ENCODE results near the gene KCNE3.

KCNE3 gene, protein sequence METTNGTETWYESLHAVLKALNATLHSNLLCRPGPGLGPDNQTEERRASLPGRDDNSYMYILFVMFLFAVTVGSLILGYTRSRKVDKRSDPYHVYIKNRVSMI

DNA sequence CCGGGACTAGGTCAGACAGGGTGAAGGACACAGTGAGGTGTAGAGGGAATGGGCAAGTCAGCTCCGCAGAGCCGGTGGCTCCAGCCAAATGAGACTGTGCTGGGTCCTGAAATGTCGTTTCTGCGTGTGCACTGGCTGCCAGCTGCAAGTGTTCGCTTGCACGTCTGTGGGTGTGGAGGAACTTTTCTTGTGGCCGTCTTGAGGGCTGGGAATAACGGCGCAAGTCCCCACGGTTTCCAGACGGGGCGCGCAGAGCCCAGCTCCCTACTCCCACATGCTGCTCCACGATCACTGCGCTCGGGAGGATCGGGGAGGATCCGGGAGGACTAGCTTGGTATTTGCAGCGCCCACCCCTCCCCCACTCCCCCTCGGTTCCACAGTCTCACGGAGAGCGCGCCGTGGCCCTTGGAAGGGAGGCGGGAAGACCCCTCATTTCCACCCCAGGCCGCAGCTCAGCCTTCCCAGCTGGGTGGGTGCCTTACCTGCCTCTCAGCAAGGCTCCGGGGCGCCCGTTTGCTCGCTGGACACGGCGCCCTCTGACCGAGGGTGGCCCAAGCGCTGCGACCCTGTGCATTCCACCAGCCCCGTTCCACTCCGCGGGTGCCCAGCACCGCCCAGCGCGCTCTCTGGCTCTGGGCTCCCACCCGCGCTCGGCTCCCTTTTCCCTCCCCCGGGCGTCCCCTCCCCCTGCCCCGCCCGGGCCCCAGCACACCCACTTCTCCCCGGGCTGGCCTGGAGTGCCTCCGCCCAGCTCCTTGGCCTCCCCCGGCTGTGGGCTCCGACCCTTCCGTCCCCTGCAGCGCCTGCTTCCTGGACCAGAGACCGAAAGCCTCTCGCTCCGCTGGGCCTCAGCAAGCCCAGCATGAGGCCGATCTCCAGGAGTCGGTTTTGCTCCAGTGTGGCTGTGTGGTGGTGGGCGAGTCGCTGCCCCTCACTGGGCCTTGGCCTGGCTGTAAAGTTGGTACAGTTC is at the start of gene KCNE3:
KCNE3 (minus strand) TSS at position 634 of the 970 bp plus-strand sequence. CDS start 9,986 bp downstream, outside the sequence.
- in situ Hi-C loops (cut with MboI; ENCODE audit: low sequenced_read_pairs) = loop anchor here (25.0 kb wide), 1 partner anchor 505 kb away; the partner anchor contains the start of gene DNAJB13

- in situ Hi-C loops (cut with MboI; ENCODE audit: low sequenced_read_pairs) = no loop called here
Measured at GRCh38 chr11:74507582-74507981, 40.2 kb upstream of the KCNE3 start.

- in situ Hi-C loops (cut with MboI; ENCODE audit: low sequenced_read_pairs) = no loop called here
Measured at GRCh38 chr11:74506823-74507222, 39.5 kb upstream of the KCNE3 start.

- in situ Hi-C loops (cut with MboI; ENCODE audit: low sequenced_read_pairs) = no loop called here
Measured at GRCh38 chr11:74505911-74506310, 38.6 kb upstream of the KCNE3 start.

GRCh38 chr11:74504100-74504691 is 36.8 kb upstream of the KCNE3 start:
- in situ Hi-C loops (cut with MboI; ENCODE audit: low sequenced_read_pairs) = no loop called here

DNA sequence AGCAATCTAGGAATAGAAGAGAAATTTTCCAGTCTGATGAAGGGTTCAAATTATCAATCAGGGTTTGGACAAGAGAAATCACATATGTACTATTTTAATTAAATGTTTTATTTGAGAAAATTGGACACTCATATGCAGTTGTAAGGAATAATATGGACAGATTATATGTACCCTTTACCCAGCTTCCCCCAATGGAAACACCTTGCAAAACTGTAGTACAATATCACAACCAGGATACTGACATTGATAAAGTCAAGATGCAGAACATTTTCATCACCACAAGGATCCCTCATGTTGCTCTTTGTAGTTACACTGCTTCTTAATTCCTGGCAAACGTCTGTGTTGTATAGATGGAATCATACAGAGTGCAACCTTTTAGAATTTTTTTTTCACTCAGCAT is 27.6 kb upstream of the KCNE3 start:
- in situ Hi-C loops (cut with MboI; ENCODE audit: low sequenced_read_pairs) = no loop called here

GRCh38 chr11:74493791-74494630 is 26.7 kb upstream of the KCNE3 start:
- in situ Hi-C loops (cut with MboI; ENCODE audit: low sequenced_read_pairs) = no loop called here

GRCh38 chr11:74492974-74493790 is 25.8 kb upstream of the KCNE3 start, which contains the start of gene LIPT2:
Gene LIPT2, minus strand, starts transcription at chr11:74493724. Its CDS starts 21 bp downstream, at chr11:74493703.
- in situ Hi-C loops (cut with MboI; ENCODE audit: low sequenced_read_pairs) = no loop called here

GRCh38 chr11:74492084-74492483 is 24.7 kb upstream of the KCNE3 start:
- in situ Hi-C loops (cut with MboI; ENCODE audit: low sequenced_read_pairs) = no loop called here

DNA sequence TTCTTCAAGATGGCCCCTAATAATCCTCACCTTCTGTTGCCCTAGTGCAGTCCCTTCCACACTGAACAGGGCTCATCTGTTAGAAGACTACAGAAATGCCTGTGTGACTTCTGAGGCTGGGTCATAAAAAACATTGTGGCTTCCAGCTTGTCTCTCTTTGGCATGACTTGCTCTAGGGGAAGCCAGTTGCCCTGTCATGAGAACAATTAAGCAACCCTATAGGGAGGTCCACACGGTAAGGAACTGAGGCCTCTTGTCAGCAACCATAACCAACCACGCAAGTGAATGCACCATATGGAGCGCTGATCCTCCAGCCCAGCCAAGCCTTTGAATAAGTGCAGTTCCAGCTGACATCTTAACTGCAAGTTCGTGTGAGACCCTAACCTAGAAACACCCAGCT is 23.6 kb upstream of the KCNE3 start:
- in situ Hi-C loops (cut with MboI; ENCODE audit: low sequenced_read_pairs) = no loop called here

GRCh38 chr11:74487875-74488274 is 20.5 kb upstream of the KCNE3 start:
- in situ Hi-C loops (cut with MboI; ENCODE audit: low sequenced_read_pairs) = no loop called here

DNA sequence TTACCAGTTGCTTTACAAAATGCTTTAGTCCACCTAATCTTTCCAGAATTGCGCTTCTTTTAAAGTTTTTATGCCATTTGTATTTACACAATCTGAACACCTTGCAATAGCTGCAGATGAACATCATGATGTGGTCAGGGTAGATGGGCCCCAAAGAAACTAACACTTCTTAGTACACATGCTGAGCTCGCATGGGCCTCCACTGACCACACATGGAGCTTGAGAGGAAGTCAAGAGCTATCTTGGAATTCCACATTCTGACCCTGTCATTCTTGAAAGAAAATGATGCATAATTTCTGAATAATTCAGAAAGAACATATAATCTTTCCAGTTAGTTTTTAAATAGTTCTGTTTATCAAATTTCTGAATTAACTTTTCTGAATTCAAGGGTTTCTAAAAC is 18.5 kb upstream of the KCNE3 start:
- in situ Hi-C loops (cut with MboI; ENCODE audit: low sequenced_read_pairs) = no loop called here

DNA sequence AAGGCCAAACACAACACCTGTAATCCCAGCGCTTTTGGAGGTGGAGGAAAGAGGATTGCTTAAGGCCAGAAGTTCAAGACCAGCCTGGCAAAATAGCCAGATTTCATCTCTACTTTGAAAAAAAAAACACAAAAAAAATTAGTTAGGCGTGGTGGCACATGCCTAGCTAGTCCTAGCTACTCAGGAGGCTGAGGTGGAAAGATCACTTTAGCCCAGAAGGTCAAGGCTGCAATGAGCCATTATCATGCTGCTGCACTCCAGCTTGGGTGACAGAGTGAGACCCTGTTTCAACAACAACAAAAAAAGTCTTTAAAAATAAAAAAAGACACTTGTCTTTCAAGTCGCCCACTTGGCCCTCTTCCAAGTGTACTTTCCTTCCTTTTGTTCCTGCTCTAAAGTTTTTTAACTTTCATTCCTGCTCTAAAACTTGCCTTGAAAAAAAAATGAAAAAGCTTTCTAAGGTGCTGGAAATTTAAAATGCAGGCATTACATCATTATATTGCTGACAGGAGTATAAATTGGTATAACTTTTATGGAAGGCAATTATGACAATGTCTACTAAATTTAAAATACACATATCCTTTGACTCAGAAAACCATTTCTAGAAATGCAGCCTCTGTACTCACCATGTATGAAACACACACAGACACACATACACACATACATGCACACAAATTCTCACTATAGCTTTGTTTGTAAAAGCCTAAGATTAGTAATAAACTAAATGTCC is 13.5 kb upstream of the KCNE3 start:
- in situ Hi-C loops (cut with MboI; ENCODE audit: low sequenced_read_pairs) = no loop called here

DNA sequence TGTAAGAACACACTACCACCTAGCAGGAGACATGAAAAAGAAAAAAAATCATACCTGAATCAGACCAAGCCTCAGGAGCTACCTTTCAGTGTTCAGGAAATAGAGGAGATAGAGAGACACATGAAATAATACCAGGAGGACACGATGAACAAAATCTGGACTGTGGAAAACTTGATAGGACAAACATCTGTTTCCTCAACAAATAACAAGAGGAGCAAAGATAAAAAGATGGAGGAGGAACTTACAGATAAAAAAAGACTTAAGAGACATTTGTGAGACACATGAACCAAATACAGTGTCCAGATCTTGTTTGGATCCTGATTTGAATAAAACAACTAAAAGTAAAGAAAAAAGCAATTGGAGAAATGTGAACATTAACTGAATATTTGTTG is 12.4 kb upstream of the KCNE3 start:
- in situ Hi-C loops (cut with MboI; ENCODE audit: low sequenced_read_pairs) = no loop called here

- in situ Hi-C loops (cut with MboI; ENCODE audit: low sequenced_read_pairs) = no loop called here
Measured at GRCh38 chr11:74478877-74479731, 11.8 kb upstream of the KCNE3 start.

- in situ Hi-C loops (cut with MboI; ENCODE audit: low sequenced_read_pairs) = no loop called here
Measured at GRCh38 chr11:74476536-74476935, 9.2 kb upstream of the KCNE3 start.

DNA sequence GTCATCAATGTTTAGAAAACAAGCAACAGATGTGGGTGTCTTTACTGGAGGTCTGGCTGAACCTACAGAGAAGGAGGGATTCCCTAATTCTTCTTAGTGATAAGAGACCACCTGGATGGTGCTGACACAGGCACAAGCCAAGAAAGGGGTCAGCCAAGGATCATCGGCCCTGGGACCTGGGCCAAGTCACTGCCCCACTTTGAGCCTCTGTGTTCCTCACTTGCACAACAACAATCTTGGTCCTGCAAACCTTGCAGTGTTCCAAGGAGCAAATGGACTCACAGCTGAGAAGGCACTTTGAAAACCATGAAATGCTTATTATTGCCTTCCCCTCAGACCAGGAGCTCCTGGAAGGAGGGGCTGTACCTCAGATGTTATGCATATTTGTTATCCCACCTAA is 7.0 kb upstream of the KCNE3 start:
- in situ Hi-C loops (cut with MboI; ENCODE audit: low sequenced_read_pairs) = loop anchor here (25.0 kb wide), 1 partner anchor 512 kb away; the partner anchor contains the start of gene DNAJB13

Measured in HL-60/S4 (cell line).